Erythroblast (primary cell): ENCODE results near the gene RNPS1.

Experiments
- GATA1 ChIP-seq: IDR thresholded peaks from 2 replicates; pipeline ENCODE4 v1.6.1; 2011; ENCODE audit warnings: low read depth, mild to moderate bottlenecking, control low read depth, low read length, moderate library complexity
- POLR2A ChIP-seq: IDR thresholded peaks from 2 replicates; pipeline ENCODE4 v1.6.1; 2011; ENCODE audit warnings: mild to moderate bottlenecking, low read length

DNA sequence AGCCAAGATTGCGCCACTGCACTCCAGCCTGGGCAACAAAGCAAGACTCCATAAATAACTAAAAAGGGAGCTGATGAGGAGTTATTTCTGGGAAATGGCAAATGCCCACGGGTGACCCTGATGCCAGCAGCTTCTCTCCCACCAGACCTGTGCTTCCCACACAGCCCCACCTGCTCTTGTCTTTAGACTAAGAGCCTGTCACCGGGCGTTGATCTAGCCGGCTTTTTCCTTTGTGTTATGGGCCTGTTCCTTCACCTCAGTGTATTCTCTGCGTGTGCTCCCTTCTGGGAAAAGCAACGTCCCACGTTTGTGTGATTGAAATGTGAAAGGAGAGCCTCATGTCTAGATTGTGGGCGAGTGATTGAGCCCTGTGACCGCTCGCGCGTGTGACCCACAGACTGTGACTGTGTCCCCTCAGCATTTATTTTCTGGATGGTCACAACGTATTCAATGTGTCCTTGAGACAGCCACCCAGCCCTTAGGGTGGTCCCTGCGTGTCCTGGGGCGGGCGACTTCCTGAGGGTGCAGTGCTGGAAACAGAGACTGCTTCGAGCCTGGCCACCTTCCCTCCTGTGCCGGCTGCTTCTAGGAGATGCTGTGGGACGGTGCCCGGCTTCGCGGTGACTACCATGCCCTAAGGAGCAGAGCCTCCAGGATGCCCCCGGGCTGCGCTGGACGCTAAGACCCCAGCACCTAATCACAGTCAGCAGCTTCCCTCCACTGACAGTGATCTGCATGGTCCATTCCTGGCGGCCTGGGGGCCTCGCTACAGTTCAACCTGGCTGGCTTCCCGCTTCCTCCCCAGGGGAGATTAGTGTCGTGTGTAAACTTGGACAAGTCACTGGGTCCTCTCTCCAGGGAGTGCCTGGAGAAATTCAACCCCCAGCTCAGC lies 7.8 kb upstream of the RNPS1 start:
- TF ChIP-seq POLR2A, result no peak
- TF ChIP-seq GATA1, result no peak
